Colonic mucosa (tissue), 4 donors: ENCODE measurements around the gene ST7. TPM values are rescaled to one million over a fixed set of nuclear protein-coding genes. Genes with fewer than 3 reads are reported as not detected.
A peak's percentile ranks its signal among the peaks of the same experiment; 100 is the strongest.

ENCODE experiments used
- DNase-seq: peaks from one replicate; pipeline ENCODE4 v3.0.0-alpha.2; 2020
- H3K27ac ChIP-seq: fragments of 200-600 bp; one replicate; pipeline ENCODE4 v1.8.0; 2021
- H3K27me3 ChIP-seq: fragments of 200-600 bp; one replicate; pipeline ENCODE4 v1.8.0; 2021
- H3K36me3 ChIP-seq: fragments of 200-600 bp; one replicate; pipeline ENCODE4 v1.8.0; 2021
- H3K4me1 ChIP-seq: fragments of 200-600 bp; one replicate; pipeline ENCODE4 v1.8.0; 2021; ENCODE audit warnings: mild to moderate bottlenecking
- H3K4me3 ChIP-seq: fragments of 200-600 bp; one replicate; pipeline ENCODE4 v1.8.0; 2021
- H3K9ac ChIP-seq, 2 donors: one replicate each; pipeline ENCODE4 v1.7.0; 2013; ENCODE audit warnings: control low read depth in 2 of 2, low read depth in 2 of 2, low read length in 2 of 2
- H3K9me3 ChIP-seq: fragments of 200-600 bp; one replicate; pipeline ENCODE4 v1.8.0; 2021
- intact Hi-C: fragments of 100-400 bp; cut with DNase I; formaldehyde crosslinking; loops from one replicate; pipeline ENCODE4 v1.14.1; 2022
- total RNA-seq, 2 donors: library from RNA; stranded (reverse); fragmentation: NEBNext Ultra II Directional in 1 of 2; extraction: Animal tissue kit (Norgen Biotek cat#: 25700) in 1 of 2; gene quantifications; one replicate each; pipeline ENCODE4 v1.2.1, GENCODE V29; 2021
- TF ChIP-seq, protein P1 (sequence below): fragments of 200-600 bp; IDR thresholded peaks from one replicate; pipeline ENCODE4 v1.8.0; 2022; ENCODE audit warnings: antibody characterized with exemption, mild to moderate bottlenecking
- donor health status: healthy.
- donor health status: DM: no; HTN: no; CAD: no.
- donor health status: DM: no; HTN: no; CAD: no.

The ST7 gene
- total RNA-seq, 2 donors from 2014 or later = 10.6 to 12.2 TPM

DNA sequence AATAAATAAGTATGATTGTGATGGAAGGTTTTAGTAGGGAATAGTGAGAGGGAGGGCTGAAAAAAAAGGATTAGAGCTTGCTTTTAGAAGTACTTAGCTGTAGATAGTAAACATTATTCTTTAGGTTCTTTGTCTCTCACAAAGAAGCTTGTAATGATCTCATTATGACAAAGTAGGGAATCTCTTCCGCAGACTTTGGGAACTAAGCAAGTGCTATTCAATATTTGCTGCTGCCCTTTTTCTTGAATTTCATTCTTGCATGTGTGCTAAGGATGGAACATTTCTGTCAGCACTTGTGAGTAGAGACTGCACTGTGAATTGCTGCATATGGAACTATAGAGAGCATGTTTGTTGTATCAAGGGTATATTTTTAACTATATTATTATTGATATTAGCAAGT, 173.4 kb downstream of the ST7 start:
- Histone ChIP-seq H3K4me1 (peaks cover 6% of the 10 kb centered on the region), H3K27me3 (no peaks in the 10 kb centered on the region), H3K36me3 (no peaks in the 10 kb centered on the region), H3K4me3 (no peak overlapping the region), H3K9ac (no peak overlapping the region), H3K9me3 (no peaks in the 10 kb centered on the region), H3K27ac (no peak overlapping the region)
- no peak for DNase-seq
- intact Hi-C loops = loop anchor here (5.0 to 10.0 kb wide), 2 partner anchors 194 to 952 kb away; no protein-coding TSS in a partner anchor
- TF ChIP-seq, protein P1, sequence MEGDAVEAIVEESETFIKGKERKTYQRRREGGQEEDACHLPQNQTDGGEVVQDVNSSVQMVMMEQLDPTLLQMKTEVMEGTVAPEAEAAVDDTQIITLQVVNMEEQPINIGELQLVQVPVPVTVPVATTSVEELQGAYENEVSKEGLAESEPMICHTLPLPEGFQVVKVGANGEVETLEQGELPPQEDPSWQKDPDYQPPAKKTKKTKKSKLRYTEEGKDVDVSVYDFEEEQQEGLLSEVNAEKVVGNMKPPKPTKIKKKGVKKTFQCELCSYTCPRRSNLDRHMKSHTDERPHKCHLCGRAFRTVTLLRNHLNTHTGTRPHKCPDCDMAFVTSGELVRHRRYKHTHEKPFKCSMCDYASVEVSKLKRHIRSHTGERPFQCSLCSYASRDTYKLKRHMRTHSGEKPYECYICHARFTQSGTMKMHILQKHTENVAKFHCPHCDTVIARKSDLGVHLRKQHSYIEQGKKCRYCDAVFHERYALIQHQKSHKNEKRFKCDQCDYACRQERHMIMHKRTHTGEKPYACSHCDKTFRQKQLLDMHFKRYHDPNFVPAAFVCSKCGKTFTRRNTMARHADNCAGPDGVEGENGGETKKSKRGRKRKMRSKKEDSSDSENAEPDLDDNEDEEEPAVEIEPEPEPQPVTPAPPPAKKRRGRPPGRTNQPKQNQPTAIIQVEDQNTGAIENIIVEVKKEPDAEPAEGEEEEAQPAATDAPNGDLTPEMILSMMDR = no peak

DNA sequence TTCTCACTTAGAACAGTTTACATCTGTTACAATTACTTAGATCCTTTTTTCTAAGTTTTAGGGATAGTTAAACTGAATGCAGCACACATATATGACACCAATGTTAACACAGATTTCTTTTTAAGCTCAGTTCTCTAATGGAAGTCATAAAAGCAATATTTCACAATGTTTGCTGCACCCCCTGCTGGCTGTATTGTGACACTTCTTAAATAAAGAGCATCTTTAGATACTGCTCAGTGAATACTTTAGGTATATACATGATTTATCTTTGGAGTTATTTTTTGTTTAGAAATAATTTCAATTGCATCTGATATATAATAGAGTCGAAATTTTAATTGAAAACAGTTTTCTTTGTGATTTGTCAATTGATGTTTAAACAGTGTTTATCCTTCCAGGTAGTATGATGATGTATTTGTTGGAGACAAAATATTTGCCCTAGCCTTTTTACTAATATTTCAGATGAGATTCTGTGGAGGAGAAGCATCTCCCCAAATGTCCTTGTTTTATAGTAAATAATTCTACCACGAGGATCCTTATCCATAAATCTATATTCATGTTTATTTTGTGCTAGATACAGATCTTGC, 174.4 kb downstream of the ST7 start:
- peak; percentile 60 for DNase-seq
- no peak overlapping the region for H3K9ac ChIP-seq
- intact Hi-C loops = loop anchor here (5.0 to 10.0 kb wide), 2 partner anchors 195 to 953 kb away; no protein-coding TSS in a partner anchor
- no peaks in the 10 kb centered on the region for H3K36me3 ChIP-seq
- peaks cover 6% of the 10 kb centered on the region for H3K4me1 ChIP-seq
- no peaks in the 10 kb centered on the region for H3K27me3 ChIP-seq
- TF ChIP-seq, protein P1 = peak; percentile 74
- no peaks in the 10 kb centered on the region for H3K9me3 ChIP-seq
- H3K27ac ChIP-seq = no peak overlapping the region
- H3K4me3 ChIP-seq = no peak overlapping the region

DNA sequence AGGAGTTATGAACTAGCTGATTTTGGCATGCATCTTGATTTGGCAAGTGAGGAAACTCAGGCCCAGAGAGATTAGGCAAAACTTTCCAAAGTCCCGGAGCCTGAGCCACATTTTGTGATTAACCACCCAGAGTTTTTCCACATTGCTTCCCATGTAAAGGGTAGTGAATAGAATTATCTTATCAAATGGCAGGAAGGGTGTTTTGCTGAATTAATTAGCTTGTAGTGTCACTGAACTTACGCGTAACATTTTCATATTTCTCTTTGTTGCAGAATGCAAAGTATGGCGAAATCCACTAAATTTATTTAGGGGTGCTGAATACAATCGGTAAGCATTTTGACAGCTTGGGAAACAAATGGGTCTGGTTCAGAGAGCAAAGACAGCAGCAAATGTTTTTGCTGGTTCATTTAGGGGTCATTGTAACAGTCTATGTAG, 176.2 kb downstream of the ST7 start:
- H3K27me3 ChIP-seq = no peaks in the 10 kb centered on the region
- H3K9me3 ChIP-seq = no peaks in the 10 kb centered on the region
- intact Hi-C loops = loop anchor here (5.0 to 10.0 kb wide), 2 partner anchors 197 to 955 kb away; no protein-coding TSS in a partner anchor
- no peak overlapping the region for H3K4me3 ChIP-seq
- no peak overlapping the region for H3K9ac ChIP-seq
- DNase-seq = no peak
- TF ChIP-seq, protein P1 = no peak
- peaks cover 3% of the 10 kb centered on the region for H3K4me1 ChIP-seq
- no peak overlapping the region for H3K27ac ChIP-seq
- no peaks in the 10 kb centered on the region for H3K36me3 ChIP-seq

DNA sequence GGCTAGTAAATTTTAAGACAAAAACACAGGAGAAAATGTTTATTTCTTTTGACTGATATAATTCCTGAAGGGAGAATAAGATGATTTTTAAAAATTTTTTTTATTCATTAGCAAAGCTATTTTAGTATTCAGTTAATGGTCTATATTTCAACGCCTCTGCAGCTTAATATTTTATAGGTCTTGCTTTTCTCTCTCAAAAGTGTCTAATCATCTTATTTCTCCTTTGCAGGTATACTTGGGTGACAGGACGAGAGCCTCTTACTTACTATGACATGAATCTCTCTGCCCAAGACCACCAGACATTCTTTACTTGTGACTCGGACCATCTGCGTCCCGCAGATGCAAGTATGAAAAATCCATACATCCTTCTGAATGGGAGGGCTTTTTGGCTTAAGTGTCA, 177.0 kb downstream of the ST7 start:
- Histone ChIP-seq H3K9me3 (no peaks in the 10 kb centered on the region), H3K27ac (no peak overlapping the region), H3K36me3 (no peaks in the 10 kb centered on the region), H3K4me3 (no peak overlapping the region), H3K27me3 (no peaks in the 10 kb centered on the region), H3K4me1 (no peaks in the 10 kb centered on the region), H3K9ac (no peak overlapping the region)
- TF ChIP-seq, protein P1 = no peak
- intact Hi-C loops = no loop called here
- no peak for DNase-seq

DNA sequence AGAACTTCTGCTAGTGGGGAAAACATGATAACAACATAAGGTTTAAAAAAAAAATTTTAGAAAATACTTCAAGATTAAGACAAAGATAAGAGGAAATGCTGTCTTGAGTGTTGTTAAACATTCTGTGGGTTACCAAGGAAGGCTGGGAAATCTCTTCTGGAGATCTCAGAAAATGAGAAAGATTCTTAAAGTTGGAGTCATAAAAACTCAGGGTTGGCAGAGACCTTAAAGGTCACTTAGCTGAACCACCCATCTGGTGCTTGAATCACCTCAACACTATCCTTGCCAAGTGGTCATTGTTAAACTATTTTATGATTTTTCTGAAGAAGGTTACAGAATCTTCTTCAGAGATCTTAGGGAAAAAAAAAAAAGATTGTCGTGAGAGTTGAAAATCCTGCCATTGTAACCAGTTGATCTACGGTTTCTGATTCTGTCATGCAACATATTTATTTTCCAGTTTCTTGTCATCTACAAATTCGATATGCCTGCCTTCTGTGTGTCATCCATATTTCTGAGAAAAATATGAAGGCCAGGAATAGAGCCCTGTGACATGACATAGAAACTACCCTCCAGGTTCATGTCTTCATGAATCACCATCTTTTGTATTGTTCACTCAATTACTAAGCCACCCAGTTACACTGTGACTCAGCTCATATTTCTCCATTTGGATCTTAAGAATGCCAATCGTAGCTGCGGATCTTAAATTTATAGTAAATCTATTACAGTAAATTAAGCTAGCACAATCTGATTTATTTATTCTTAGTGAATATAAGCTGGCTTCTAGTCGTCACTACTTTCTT, 179.2 kb downstream of the ST7 start:
- Histone ChIP-seq H3K9me3 (no peaks in the 10 kb centered on the region), H3K9ac (no peak overlapping the region), H3K27me3 (no peaks in the 10 kb centered on the region), H3K4me3 (no peak overlapping the region), H3K36me3 (no peaks in the 10 kb centered on the region), H3K4me1 (no peaks in the 10 kb centered on the region), H3K27ac (no peak overlapping the region)
- intact Hi-C loops = no loop called here
- no peak for DNase-seq
- TF ChIP-seq, protein P1 = no peak
